Rectal smooth muscle tissue (tissue), 1 donor: ENCODE data around the gene AHCTF1.
"Not testable (repeated sequence)": the region's sequence is repeated elsewhere in the genome, so short reads cannot be mapped to it uniquely, and the experiment has no call there.

Experiments used
- H3K27ac ChIP-seq: one replicate; pipeline ENCODE4 v1.7.0; 2013; ENCODE audit warnings: low read depth, low read length, inconsistent platforms
- H3K27me3 ChIP-seq: one replicate; pipeline ENCODE4 v1.7.0; 2013; ENCODE audit warnings: low read length; ENCODE audit not compliant: control insufficient read depth, insufficient read depth
- H3K36me3 ChIP-seq: one replicate; pipeline ENCODE4 v1.7.0; 2013; ENCODE audit warnings: low read length; ENCODE audit not compliant: control insufficient read depth, insufficient read depth
- H3K4me1 ChIP-seq: one replicate; pipeline ENCODE4 v1.7.0; 2013; ENCODE audit warnings: low read length; ENCODE audit not compliant: control insufficient read depth, insufficient read depth
- H3K4me3 ChIP-seq: one replicate; pipeline ENCODE4 v1.7.0; 2013; ENCODE audit warnings: low read length
- H3K9ac ChIP-seq: one replicate; pipeline ENCODE4 v1.7.0; 2013; ENCODE audit warnings: low read length

The AHCTF1 gene

DNA sequence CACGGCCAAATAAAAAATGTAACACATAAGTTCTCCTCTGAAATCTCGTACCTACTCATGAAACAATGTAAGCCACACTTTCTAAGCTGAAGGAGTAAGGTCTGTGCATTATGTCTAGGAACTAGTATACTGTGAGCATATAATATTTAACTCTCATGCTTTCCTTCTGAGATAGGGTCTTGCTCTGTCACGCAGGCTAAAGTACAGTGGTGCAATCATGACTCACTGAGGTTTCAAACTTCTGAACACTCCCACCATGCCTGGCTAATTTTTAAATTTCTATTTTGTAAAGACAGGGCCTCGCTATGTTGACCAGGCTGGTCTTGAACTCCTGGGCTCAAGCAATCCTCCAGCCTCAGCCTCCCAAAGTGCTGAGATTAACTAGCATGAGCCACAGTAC is 71.3 kb downstream of the AHCTF1 start:
- no peaks in the 10 kb centered on the region for H3K27me3 ChIP-seq
- peaks cover 21% of the 10 kb centered on the region for H3K36me3 ChIP-seq
- H3K9ac ChIP-seq: no peak overlapping the region
- no peaks in the 10 kb centered on the region for H3K4me1 ChIP-seq
- no peak overlapping the region for H3K4me3 ChIP-seq
- no peak overlapping the region for H3K27ac ChIP-seq

DNA sequence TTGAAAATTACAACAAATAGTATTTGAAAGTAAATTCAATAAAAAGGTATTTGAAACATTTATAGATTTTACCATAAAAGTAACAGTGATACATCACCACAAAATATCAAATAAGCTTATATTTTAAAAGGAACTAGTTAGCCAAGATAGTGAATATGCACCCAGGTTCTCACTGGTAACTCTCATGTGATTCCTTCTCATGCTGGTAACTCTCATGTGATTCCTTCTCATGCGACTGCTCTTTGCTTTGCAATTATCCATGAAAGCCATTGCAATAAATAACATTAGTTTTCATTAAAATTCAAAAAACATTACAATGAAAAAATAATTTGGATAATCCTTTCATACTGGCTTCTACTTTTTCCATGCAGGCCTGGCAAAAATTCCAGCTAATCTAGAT is 75.4 kb downstream of the AHCTF1 start:
- H3K27ac ChIP-seq: no peak overlapping the region
- H3K27me3 ChIP-seq: no peaks in the 10 kb centered on the region
- peaks cover 23% of the 10 kb centered on the region for H3K36me3 ChIP-seq
- H3K9ac ChIP-seq: no peak overlapping the region
- H3K4me1 ChIP-seq: no peaks in the 10 kb centered on the region
- no peak overlapping the region for H3K4me3 ChIP-seq

DNA sequence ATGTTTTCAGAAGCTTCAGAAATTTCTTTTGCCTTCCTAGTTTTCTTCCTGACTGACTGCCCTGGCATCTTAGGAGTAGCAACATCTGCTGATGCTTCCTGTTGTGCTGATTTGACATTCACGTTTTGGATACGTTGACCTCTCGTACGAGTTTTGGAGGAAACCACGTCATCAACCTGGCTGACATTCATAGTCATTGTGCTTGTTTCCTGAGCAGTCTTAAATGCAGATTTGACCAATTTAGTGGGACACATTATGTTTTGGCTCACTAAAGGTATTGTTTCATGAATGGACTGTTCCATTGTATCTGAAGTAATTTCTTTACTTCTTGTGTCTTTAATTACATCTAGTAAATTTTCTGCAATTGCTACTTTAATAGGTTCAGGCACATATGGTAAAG is 81.1 kb downstream of the AHCTF1 start:
- not testable (repeated sequence) for H3K27me3 ChIP-seq, H3K9ac ChIP-seq, H3K4me1 ChIP-seq, H3K4me3 ChIP-seq, H3K27ac ChIP-seq
- H3K36me3 ChIP-seq: peaks cover 13% of the 10 kb centered on the region

DNA sequence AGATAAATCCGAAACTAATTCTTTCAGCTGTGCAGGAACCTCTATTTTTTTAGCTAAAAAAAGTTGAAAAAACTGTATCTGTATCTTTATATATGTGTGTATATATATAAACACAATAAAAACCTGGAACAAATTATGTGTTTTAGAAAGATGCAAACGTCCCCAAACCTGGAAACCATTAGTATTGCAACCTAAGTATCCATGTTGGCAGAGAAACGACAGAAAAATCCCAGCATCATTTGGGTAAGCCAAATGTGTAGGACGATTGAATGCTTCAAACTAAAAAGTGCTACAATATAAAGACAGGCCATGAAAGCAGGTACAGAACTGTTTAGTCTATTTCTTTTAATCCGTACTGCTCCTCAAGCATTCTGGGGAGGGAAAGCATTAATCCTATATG is 87.9 kb downstream of the AHCTF1 start:
- Histone ChIP-seq H3K4me3 (no peak overlapping the region), H3K36me3 (peaks cover 11% of the 10 kb centered on the region)

DNA sequence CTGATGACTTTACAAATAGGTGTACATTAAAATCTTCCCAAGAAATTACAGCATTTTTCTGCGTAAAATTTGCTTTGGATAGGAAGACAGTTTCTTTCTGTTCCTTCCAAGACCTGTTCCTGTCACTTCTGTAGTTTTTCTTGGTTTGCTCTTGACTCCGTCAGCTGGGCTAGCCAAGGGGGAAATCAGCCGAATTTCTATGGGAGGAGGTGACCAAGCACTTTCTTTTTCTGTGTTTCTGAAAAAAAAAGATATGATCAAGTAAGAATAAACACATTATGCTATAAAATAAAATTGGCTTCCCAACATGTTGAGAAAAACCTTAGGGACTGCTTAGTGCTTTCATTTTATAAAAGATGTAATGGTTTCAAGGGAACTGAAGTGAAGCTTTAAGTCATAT is 91.0 kb downstream of the AHCTF1 start:
- not testable (repeated sequence) for H3K27me3 ChIP-seq, H3K4me1 ChIP-seq, H3K4me3 ChIP-seq, H3K27ac ChIP-seq, H3K9ac ChIP-seq, H3K36me3 ChIP-seq

More for the DNA sequence above, 87.9 kb downstream of the AHCTF1 start:
- H3K4me1 ChIP-seq: no peaks in the 10 kb centered on the region
- H3K27ac ChIP-seq: no peak overlapping the region
- no peaks in the 10 kb centered on the region for H3K27me3 ChIP-seq
- no peak overlapping the region for H3K9ac ChIP-seq

DNA sequence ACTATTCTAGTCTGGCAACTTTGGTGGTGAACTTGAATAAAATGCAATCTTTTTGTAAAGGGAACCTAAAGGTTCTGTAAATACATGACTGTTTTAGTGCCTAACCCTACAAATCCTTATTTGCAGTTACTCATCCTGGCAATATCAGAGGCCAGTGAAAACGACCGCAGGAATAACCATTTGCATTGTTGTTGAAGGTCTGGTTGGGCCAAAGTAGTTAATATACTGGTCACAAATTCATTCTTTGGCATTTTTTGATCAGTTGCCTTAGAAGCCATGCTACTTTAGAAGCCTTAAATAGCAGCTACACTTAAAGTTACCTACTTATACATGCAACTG is 93.7 kb downstream of the AHCTF1 start:
- no peak overlapping the region for H3K9ac ChIP-seq
- H3K27me3 ChIP-seq: no peaks in the 10 kb centered on the region
- no peaks in the 10 kb centered on the region for H3K4me1 ChIP-seq
- no peak overlapping the region for H3K27ac ChIP-seq
- peaks cover 3% of the 10 kb centered on the region for H3K36me3 ChIP-seq
- no peak overlapping the region for H3K4me3 ChIP-seq

DNA sequence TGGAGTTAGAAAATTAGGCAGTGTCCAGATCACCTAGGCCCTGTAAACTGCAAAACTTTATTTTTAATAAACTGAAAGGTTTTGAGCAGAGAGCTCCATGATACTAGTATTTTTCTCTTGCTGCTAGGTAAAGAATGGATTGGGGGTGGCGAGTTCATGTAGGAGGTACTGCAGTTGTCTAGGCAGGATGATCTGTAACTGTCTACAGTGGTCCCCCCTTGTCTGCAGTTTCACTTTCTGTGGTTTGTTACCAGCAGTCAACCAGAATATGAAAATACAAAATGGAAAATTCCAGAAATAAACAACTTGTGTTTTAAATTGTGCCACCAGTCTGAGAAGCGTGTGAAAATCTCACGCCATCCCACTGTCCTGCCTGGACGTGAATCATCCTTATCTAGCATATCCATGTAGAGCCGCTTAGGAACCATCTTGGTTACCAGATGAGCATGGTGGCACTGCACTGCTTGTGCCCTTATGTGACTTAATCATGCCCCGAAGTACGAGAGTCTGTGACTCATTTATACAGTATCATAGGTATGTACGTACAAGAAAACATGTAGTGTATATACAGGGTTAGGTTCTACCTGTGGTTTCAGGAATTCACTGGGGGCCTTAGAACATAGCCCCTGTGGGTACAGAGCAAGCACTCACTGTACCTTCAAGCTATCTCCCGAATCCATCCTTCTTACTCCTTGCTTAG is 94.2 kb downstream of the AHCTF1 start:
- H3K4me1 ChIP-seq: no peaks in the 10 kb centered on the region
- no peak overlapping the region for H3K9ac ChIP-seq
- no peak overlapping the region for H3K4me3 ChIP-seq
- no peaks in the 10 kb centered on the region for H3K27me3 ChIP-seq
- no peak overlapping the region for H3K27ac ChIP-seq
- H3K36me3 ChIP-seq: peaks cover 3% of the 10 kb centered on the region

DNA sequence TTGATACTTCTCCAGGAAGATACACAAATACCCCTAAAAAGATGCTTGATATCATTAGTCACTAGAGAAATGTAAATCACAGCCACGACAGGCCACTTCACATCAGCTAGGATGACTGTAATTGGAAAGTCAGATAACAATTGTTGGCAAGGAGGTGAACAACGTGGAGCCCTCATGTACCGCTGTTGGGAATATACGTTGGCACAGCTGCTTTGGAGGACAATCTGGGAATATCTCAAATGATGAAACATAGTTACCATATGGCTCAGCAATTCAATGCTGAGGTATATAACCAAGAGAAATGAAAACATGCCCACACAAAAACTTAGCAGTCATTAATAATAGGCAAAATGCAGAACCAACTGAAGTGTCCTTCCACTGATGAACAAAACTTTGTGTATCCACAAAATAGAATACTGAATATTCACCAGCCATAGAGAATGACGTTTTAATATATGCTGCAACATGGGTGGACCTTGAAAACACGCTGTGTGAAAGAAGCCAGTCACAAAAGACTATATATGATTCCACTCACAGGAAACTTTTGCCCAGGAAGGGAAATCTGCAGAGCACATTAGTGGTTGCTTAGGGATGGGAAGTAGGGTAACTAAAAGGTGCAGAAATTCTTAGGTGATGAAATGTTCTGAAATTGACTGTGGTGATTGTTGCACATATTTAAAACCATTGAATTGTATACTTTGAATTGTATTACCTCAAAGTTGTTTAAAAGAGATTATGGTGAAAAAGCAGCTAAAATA is 95.4 kb downstream of the AHCTF1 start:
- Histone ChIP-seq H3K27me3 (no peaks in the 10 kb centered on the region), H3K4me1 (no peaks in the 10 kb centered on the region), H3K27ac (no peak overlapping the region), H3K9ac (no peak overlapping the region), H3K36me3 (peaks cover 3% of the 10 kb centered on the region), H3K4me3 (no peak overlapping the region)

DNA sequence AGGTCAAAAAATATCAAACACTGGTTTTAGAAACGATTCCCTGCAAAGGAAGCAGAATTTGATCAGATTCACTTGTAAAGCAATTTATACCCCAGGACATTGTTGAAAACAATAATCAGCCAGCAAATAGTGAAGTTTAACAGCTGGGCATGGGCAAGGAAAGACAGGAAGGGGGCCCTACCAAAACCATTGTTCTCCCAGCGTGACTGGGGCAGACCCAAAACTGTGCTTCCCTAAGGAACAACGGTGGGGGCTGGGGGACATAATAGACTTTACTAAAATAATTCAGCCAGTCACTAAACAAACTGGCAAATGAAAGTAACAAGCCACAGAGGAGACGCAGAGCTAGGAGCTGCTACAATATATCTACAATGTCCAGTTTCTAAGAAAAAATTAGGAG is 100.2 kb downstream of the AHCTF1 start:
- Histone ChIP-seq H3K9ac (no peak overlapping the region), H3K36me3 (no peaks in the 10 kb centered on the region), H3K27ac (no peak overlapping the region), H3K4me1 (no peaks in the 10 kb centered on the region), H3K27me3 (no peaks in the 10 kb centered on the region), H3K4me3 (no peak overlapping the region)

DNA sequence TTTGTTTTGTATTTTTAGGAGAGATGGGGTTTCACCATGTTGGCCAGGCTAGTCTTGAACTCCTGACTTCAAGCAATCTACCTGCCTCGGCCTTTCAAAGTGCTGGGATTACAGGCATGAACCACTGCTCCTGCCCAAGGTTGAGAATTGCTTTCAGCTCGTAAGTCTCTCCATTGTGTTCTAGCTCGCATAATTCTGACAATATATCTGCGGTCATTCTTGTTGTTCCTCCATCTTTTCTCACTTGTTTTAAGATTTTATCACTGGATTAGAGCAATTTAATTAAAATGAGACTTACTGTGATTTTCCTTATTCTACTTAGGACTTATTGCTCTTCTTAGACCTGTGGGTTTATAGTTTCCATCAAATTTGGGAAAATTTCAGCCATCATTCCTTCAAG is 102.9 kb downstream of the AHCTF1 start:
- Histone ChIP-seq H3K9ac (no peak overlapping the region), H3K27me3 (no peaks in the 10 kb centered on the region), H3K4me1 (no peaks in the 10 kb centered on the region), H3K4me3 (no peak overlapping the region), H3K36me3 (no peaks in the 10 kb centered on the region), H3K27ac (no peak overlapping the region)

DNA sequence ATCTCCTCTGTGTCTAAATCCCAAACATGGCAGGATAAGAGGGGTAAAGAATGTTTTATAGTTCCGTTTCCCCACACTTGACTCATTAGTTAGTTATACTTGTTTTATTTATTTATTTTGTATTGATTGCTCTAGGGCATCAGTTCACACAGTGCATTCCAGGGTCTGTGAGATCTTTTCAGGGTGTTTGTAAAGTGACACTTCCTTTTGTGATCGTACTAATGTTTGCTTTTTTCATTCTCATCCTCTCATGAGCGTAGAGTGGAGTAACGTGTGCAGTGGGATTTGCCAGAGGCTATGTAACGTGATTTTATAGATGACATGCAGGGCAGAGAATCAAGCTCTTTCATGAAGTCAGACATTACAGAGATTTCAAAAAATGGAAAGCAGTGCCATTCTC is 104.4 kb downstream of the AHCTF1 start:
- Histone ChIP-seq H3K4me1 (no peaks in the 10 kb centered on the region), H3K27me3 (no peaks in the 10 kb centered on the region), H3K27ac (no peak overlapping the region), H3K9ac (no peak overlapping the region), H3K36me3 (no peaks in the 10 kb centered on the region), H3K4me3 (no peak overlapping the region)

DNA sequence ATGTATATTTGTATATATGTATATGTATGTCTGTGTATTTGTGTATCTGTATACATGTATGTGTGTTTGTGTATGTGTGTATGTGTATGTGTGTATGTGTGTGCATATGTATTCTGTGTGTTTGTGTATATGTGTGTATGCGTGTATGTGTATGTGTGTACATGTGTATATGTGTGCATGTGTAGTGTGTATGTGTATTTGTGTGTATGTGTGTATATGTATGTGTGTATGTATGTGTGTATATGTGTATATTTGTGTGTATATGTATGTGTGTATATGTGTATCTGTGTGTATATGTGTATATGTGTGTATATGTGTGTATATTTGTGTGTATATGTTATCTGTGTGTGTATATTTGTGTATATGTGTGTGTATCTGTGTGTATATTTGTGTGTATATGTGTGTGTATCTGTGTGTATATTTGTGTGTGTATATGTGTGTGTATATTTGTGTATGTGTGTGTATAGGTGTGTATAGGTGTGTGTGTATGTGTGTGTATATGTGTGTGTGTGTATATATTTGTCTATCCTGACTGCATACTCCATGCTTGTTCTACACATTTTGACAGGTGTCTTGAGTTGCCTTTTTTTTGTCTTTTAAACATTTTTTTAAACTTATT is 106.1 kb downstream of the AHCTF1 start:
- H3K27me3 ChIP-seq: no peaks in the 10 kb centered on the region
- H3K4me3 ChIP-seq: no peak overlapping the region
- H3K9ac ChIP-seq: no peak overlapping the region
- H3K36me3 ChIP-seq: no peaks in the 10 kb centered on the region
- no peak overlapping the region for H3K27ac ChIP-seq
- H3K4me1 ChIP-seq: no peaks in the 10 kb centered on the region

DNA sequence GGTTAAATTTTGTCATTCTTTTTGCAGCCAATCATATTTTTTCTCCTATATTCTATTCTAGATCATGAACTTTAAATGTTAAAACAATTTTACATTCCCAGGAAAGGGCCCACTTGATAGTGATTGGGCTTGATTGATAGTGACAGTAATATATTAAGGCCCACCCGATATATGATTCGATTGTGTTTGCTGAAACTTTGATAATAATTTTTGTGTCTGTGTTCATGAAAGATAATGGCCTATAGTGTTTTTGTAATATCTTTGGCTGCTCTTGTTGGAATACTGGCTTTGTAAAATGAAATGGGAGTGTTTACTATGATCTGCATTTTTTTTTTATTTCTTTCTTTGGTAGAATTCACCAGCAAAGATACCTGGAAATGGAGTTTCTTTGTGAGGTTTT is 107.2 kb downstream of the AHCTF1 start:
- Histone ChIP-seq H3K9ac (no peak overlapping the region), H3K4me1 (no peaks in the 10 kb centered on the region), H3K4me3 (no peak overlapping the region), H3K27me3 (no peaks in the 10 kb centered on the region), H3K36me3 (no peaks in the 10 kb centered on the region), H3K27ac (no peak overlapping the region)
